Measurements from ENCODE around the gene TCERG1L.

The TCERG1L gene

GRCh38 chr10:131222986-131223385 lies 88.5 kb downstream of the TCERG1L start:
- no peak for DNase-seq

GRCh38 chr10:131221632-131222277 lies 89.8 kb downstream of the TCERG1L start:
- DNase-seq = no peak

- no peak for DNase-seq
Measured at GRCh38 chr10:131220601-131221171, 90.8 kb downstream of the TCERG1L start.

- DNase-seq = no peak
Measured at GRCh38 chr10:131219955-131220489, 91.5 kb downstream of the TCERG1L start.

- no peak for DNase-seq
Measured at GRCh38 chr10:131219584-131219886, 92.0 kb downstream of the TCERG1L start.

- no peak for DNase-seq
Measured at GRCh38 chr10:131218811-131219583, 92.5 kb downstream of the TCERG1L start.

- no peak for DNase-seq
Measured at GRCh38 chr10:131216681-131217230, 94.8 kb downstream of the TCERG1L start.

GRCh38 chr10:131215776-131216175 lies 95.7 kb downstream of the TCERG1L start:
- no peak for DNase-seq

- DNase-seq = no peak
Measured at GRCh38 chr10:131214521-131215244, 96.8 kb downstream of the TCERG1L start.

- no peak for DNase-seq
Measured at GRCh38 chr10:131213741-131214505, 97.6 kb downstream of the TCERG1L start.

- DNase-seq = no peak
Measured at GRCh38 chr10:131212763-131213325, 98.7 kb downstream of the TCERG1L start.

GRCh38 chr10:131211965-131212619 lies 99.4 kb downstream of the TCERG1L start:
- DNase-seq = no peak

- DNase-seq = no peak
Measured at GRCh38 chr10:131211559-131211958, 100.0 kb downstream of the TCERG1L start.

GRCh38 chr10:131211146-131211545 lies 100.4 kb downstream of the TCERG1L start:
- no peak for DNase-seq

- DNase-seq = no peak
Measured at GRCh38 chr10:131210181-131210580, 101.3 kb downstream of the TCERG1L start.

GRCh38 chr10:131207584-131208532 lies 103.7 kb downstream of the TCERG1L start:
- no peak for DNase-seq

- DNase-seq = no peak
Measured at GRCh38 chr10:131207176-131207575, 104.3 kb downstream of the TCERG1L start.

- DNase-seq = no peak
Measured at GRCh38 chr10:131206111-131206995, 105.2 kb downstream of the TCERG1L start.

GRCh38 chr10:131205556-131205955 lies 106.0 kb downstream of the TCERG1L start:
- no peak for DNase-seq

All from OCI-M1 (cell line).